Measurements from ENCODE around the gene PTPN2.

Gene PTPN2

DNA sequence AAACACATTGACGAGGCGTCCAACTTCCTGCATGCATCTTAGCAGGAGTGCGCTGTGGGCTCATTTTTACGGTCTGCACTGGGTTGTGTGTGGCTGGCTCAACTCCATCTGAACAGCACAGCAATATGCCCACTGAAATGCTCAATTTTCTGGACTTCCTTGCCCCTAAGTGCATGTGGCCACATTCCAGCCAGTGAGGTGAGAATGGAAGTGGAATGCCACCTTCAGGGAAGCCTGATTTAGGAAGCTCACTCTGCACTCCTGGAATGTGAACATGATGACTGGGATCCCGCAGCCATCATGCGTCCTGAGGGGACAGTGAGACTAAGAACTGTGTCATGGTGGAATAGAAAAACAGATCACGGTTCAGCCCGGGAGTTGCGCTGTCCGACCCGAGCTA lies 105.0 kb downstream of the PTPN2 start:
- POLR2A ChIA-PET: no interaction called here

GRCh38 chr18:12777500-12777944 lies 106.5 kb downstream of the PTPN2 start:
- no peak overlapping the region for H3K4me3 ChIP-seq (ENCODE audit: low read depth, low read length)
- H3K27ac ChIP-seq (ENCODE audit: extremely low read depth, low read depth, low read length): no peak overlapping the region
- TF ChIP-seq KLF16 (tag by site-specific recombination; IDR thresholded peaks at IDR 0.05) (no peak), ZNF2 (tag by site-specific recombination; IDR thresholded peaks at IDR 0.05) (no peak), REST (tag by site-specific recombination; IDR thresholded peaks at IDR 0.05) (no peak), ZNF785 (tag by site-specific recombination; IDR thresholded peaks at IDR 0.05) (no peak), WT1 (tag by site-specific recombination; IDR thresholded peaks at IDR 0.05) (no peak), ZNF16 (tag by site-specific recombination; IDR thresholded peaks at IDR 0.05; ENCODE audit: low read depth) (no peak), ZFP41 (tag by site-specific recombination; IDR thresholded peaks at IDR 0.05; ENCODE audit: borderline replicate concordance) (no peak), ZNF473 (tag by site-specific recombination; IDR thresholded peaks at IDR 0.05) (no peak)
- TF ChIP-seq, protein P1, sequence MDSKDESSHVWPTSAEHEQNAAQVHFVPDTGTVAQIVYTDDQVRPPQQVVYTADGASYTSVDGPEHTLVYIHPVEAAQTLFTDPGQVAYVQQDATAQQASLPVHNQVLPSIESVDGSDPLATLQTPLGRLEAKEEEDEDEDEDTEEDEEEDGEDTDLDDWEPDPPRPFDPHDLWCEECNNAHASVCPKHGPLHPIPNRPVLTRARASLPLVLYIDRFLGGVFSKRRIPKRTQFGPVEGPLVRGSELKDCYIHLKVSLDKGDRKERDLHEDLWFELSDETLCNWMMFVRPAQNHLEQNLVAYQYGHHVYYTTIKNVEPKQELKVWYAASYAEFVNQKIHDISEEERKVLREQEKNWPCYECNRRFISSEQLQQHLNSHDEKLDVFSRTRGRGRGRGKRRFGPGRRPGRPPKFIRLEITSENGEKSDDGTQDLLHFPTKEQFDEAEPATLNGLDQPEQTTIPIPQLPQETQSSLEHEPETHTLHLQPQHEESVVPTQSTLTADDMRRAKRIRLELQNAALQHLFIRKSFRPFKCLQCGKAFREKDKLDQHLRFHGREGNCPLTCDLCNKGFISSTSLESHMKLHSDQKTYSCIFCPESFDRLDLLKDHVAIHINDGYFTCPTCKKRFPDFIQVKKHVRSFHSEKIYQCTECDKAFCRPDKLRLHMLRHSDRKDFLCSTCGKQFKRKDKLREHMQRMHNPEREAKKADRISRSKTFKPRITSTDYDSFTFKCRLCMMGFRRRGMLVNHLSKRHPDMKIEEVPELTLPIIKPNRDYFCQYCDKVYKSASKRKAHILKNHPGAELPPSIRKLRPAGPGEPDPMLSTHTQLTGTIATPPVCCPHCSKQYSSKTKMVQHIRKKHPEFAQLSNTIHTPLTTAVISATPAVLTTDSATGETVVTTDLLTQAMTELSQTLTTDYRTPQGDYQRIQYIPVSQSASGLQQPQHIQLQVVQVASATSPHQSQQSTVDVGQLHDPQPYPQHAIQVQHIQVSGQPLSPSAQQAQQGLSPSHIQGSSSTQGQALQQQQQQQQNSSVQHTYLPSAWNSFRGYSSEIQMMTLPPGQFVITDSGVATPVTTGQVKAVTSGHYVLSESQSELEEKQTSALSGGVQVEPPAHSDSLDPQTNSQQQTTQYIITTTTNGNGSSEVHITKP (tag by site-specific recombination; IDR thresholded peaks at IDR 0.05): no peak
- TF ChIP-seq, protein P2, sequence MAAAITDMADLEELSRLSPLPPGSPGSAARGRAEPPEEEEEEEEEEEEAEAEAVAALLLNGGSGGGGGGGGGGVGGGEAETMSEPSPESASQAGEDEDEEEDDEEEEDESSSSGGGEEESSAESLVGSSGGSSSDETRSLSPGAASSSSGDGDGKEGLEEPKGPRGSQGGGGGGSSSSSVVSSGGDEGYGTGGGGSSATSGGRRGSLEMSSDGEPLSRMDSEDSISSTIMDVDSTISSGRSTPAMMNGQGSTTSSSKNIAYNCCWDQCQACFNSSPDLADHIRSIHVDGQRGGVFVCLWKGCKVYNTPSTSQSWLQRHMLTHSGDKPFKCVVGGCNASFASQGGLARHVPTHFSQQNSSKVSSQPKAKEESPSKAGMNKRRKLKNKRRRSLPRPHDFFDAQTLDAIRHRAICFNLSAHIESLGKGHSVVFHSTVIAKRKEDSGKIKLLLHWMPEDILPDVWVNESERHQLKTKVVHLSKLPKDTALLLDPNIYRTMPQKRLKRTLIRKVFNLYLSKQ (tag by site-specific recombination; IDR thresholded peaks at IDR 0.05; ENCODE audit: borderline replicate concordance): no peak

More for the DNA sequence above, 105.0 kb downstream of the PTPN2 start:
- Histone ChIP-seq H3K36me3 (ENCODE audit: control insufficient read depth in 2 of 2, insufficient read depth in 1 of 2, low read length in 2 of 2) (no peaks in the 10 kb centered on the region), H3K4me1 (ENCODE audit: control insufficient read depth, insufficient read depth, low read length) (no peaks in the 10 kb centered on the region), H3K9me3 (ENCODE audit: control insufficient read depth, insufficient read depth, low read depth, low read length) (no peaks in the 10 kb centered on the region), H3K4me3 (ENCODE audit: low read depth, low read length) (no peak overlapping the region), H3K27ac (ENCODE audit: extremely low read depth, low read depth, low read length) (no peak overlapping the region)
- CTCF ChIA-PET: no interaction called here
- TF ChIP-seq ZNF2 (tag by site-specific recombination; IDR thresholded peaks at IDR 0.05) (no peak), ZBTB49 (tag by site-specific recombination; IDR thresholded peaks at IDR 0.05; ENCODE audit: low read depth) (no peak), ZNF639 (tag by site-specific recombination; IDR thresholded peaks at IDR 0.05) (no peak), ZNF510 (tag by site-specific recombination; IDR thresholded peaks at IDR 0.05; ENCODE audit: insufficient replicate concordance) (no peak), ZNF843 (tag by site-specific recombination; IDR thresholded peaks at IDR 0.05) (no peak), ZSCAN16 (tag by site-specific recombination; IDR thresholded peaks at IDR 0.05) (no peak), OSR2 (tag by site-specific recombination; IDR thresholded peaks at IDR 0.05) (no peak), FEZF1 (tag by site-specific recombination; IDR thresholded peaks at IDR 0.05) (no peak), KLF16 (tag by site-specific recombination; IDR thresholded peaks at IDR 0.05) (no peak), ZNF140 (tag by site-specific recombination; IDR thresholded peaks at IDR 0.05) (no peak), ZNF404 (tag by site-specific recombination; IDR thresholded peaks at IDR 0.05) (no peak)
- TF ChIP-seq, protein P3, sequence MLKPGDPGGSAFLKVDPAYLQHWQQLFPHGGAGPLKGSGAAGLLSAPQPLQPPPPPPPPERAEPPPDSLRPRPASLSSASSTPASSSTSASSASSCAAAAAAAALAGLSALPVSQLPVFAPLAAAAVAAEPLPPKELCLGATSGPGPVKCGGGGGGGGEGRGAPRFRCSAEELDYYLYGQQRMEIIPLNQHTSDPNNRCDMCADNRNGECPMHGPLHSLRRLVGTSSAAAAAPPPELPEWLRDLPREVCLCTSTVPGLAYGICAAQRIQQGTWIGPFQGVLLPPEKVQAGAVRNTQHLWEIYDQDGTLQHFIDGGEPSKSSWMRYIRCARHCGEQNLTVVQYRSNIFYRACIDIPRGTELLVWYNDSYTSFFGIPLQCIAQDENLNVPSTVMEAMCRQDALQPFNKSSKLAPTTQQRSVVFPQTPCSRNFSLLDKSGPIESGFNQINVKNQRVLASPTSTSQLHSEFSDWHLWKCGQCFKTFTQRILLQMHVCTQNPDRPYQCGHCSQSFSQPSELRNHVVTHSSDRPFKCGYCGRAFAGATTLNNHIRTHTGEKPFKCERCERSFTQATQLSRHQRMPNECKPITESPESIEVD (tag by site-specific recombination; IDR thresholded peaks at IDR 0.05): no peak

More at GRCh38 chr18:12777500-12777944, 106.5 kb downstream of the PTPN2 start:
- ChIA-PET POLR2A (no interaction called here), CTCF (no interaction called here)
- Histone ChIP-seq H3K4me1 (ENCODE audit: control insufficient read depth, insufficient read depth, low read length) (no peaks in the 10 kb centered on the region), H3K9me3 (ENCODE audit: control insufficient read depth, insufficient read depth, low read depth, low read length) (no peaks in the 10 kb centered on the region), H3K36me3 (ENCODE audit: control insufficient read depth in 2 of 2, insufficient read depth in 1 of 2, low read length in 2 of 2) (no peaks in the 10 kb centered on the region)
